Activated CD4-positive, alpha-beta memory T cell treated with anti-CD3 and anti-CD28 coated beads for 36 hours (primary cell): Measurements from ENCODE around the gene MBIP. TPM values are rescaled to one million over a fixed set of nuclear protein-coding genes. Genes with fewer than 3 reads are reported as not detected.

Experiments
- CTCF ChIA-PET: fragments of 350-600 bp; sonication (Branson Sonifier 250); formaldehyde crosslinking; loops from one replicate; lab custom pipeline; 2021; ENCODE audit warnings: antibody characterized with exemption, inconsistent platforms; lab: Charles Lee
- POLR2A ChIA-PET: fragments of 350-600 bp; sonication (Branson Sonifier 250); formaldehyde crosslinking; loops from one replicate; lab custom pipeline; 2021; ENCODE audit warnings: antibody characterized with exemption; lab: Charles Lee
- DNase-seq: peaks from one replicate; pipeline ENCODE4 v3.0.0-alpha.2; 2020
- H3K27ac Mint-ChIP-seq: one replicate; pipeline ENCODE4 v1.8.0; 2021; ENCODE audit warnings: mixed read lengths
- H3K27me3 Mint-ChIP-seq: one replicate; pipeline ENCODE4 v1.8.0; 2021; ENCODE audit warnings: mixed read lengths
- H3K36me3 Mint-ChIP-seq: one replicate; pipeline ENCODE4 v1.8.0; 2021; ENCODE audit warnings: mixed read lengths
- H3K4me1 Mint-ChIP-seq: one replicate; pipeline ENCODE4 v1.8.0; 2021; ENCODE audit warnings: low read depth, mixed read lengths
- H3K4me3 Mint-ChIP-seq: one replicate; pipeline ENCODE4 v1.8.0; 2021; ENCODE audit warnings: mild to moderate bottlenecking, mixed read lengths
- H3K9me3 Mint-ChIP-seq: one replicate; pipeline ENCODE4 v1.8.0; 2021; ENCODE audit warnings: mixed read lengths
- intact Hi-C: fragments of 100-400 bp; cut with micrococcal nuclease; formaldehyde crosslinking; loops from one replicate; pipeline ENCODE4 v1.15.1; 2023
- total RNA-seq, 2 experiments: library from RNA; stranded (reverse); gene quantifications; one replicate each; pipeline ENCODE4 v1.2.3, GENCODE V29; 2021

Gene MBIP
- total RNA-seq, 2 experiments from 2014 or later = 25.5 to 27.3 TPM

DNA sequence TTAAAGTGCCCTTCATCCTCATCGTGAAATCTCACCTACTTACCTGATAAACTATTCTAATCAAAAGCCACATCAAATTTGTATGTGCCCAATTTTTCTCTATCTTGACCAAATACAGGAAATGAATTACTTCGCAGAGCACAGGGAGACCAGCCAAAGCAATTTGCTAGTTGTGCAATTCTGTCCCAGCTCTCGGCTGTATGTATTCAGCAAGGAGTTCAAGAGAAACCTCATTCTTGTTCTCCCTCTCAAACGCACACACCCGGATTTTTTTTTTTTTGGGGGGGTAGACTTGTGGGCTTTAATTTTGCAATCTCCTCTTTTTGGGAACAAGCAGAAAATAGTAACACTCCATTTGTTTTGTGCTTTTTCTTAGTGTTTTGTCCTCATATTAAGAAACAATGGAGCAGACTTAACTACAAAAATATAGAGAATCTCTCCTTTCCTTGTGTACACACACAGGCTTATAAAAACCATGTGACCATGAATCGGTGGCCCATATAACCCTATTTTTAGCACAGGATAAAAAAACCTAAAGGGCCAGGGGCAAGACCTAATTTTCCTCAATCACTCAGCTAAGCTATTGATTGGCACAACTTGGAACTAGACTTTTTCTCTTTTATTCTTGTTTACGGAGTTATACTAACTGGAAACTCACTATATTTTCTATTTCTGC lies 64.2 kb downstream of the MBIP start:
- CTCF ChIA-PET = interaction anchor here (1.0 kb wide), 1 partner anchor 894 kb away, joined by 3 read pairs; no protein-coding TSS in a partner anchor
- peaks cover 7% of the 10 kb centered on the region for H3K27me3 Mint-ChIP-seq
- no peaks in the 10 kb centered on the region for H3K4me1 Mint-ChIP-seq
- POLR2A ChIA-PET = no interaction called here
- intact Hi-C loops = no loop called here
- no peak overlapping the region for H3K27ac Mint-ChIP-seq
- H3K9me3 Mint-ChIP-seq = no peaks in the 10 kb centered on the region
- H3K4me3 Mint-ChIP-seq = no peak overlapping the region
- DNase-seq = no peak
- no peaks in the 10 kb centered on the region for H3K36me3 Mint-ChIP-seq

DNA sequence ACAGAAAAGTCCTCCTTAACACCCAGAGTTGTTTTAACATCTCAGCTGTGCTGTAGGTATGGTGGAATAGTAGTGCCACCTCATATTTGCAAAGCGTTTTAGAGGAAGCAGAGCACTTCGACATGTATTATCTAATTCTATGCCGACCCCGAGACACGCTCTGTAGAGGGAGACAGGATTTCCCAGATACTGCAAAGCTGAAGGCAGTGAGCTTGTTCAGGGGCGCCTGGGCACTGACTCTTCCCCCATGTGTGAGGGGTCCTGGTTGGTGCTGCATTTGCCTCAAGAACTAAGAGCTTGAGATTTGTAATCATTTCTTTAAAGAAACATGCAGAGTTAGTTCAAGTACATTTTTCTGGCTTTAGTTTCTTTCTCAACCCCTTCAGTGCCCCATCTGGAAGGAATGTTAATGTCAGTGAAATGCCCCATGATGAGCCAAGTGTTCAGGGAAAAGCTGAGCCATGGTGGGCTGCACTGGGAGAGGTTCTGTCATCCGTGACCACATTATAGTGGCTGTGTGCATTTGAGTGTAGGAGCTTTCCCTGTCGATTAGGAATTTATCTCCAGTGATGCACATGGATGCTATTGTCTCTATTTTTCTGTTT lies 66.3 kb downstream of the MBIP start:
- intact Hi-C loops = no loop called here
- H3K4me1 Mint-ChIP-seq = no peaks in the 10 kb centered on the region
- H3K4me3 Mint-ChIP-seq = no peak overlapping the region
- no peak for DNase-seq
- CTCF ChIA-PET = no interaction called here
- H3K27ac Mint-ChIP-seq = no peak overlapping the region
- peaks cover 5% of the 10 kb centered on the region for H3K9me3 Mint-ChIP-seq
- POLR2A ChIA-PET = no interaction called here
- H3K27me3 Mint-ChIP-seq = peaks cover 2% of the 10 kb centered on the region
- H3K36me3 Mint-ChIP-seq = no peaks in the 10 kb centered on the region

Other genes starting within 250 kb of the MBIP start
- not detected for gene PTCSC3, start 143.9 kb downstream of the MBIP start, total RNA-seq
- not detected for gene NKX2-1, start 199.6 kb upstream of the MBIP start, total RNA-seq